Measurements from ENCODE around the gene LRMDA.

DNA sequence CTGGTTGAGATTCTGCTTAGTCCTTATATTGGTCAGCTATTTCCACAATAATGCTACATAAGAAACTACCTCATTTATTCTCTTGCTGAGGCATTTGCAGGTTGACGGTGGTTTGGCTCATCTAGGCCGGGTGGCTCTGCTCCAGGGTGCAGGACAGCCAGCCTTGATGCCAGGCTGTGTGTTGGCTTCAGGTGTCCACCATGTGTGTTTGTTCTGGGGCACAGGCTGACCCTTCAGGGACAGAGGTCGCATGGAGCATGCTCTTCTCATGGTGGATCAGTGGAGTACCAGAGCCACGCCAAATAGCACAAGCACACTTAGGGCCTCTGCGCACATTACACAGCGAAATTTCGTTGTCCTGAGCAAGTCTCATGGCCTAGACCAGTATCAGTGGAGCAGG is 249.9 kb downstream of the LRMDA start:
- no peak for TF ChIP-seq CTCF (optimal IDR thresholded peaks at IDR 0.05 in 1 of 3, IDR thresholded peaks at IDR 0.05 in 1 of 3, conservative IDR thresholded peaks at IDR 0.05 in 1 of 3; ENCODE audit: extremely low read depth in 1 of 3, insufficient read depth in 2 of 3, low read length in 3 of 3)
- no peak for TF ChIP-seq EZH2 (IDR thresholded peaks at IDR 0.05; ENCODE audit: low read length)

Measured in keratinocyte (primary cell).